ENCODE results near the gene TCTN2. TPM values are rescaled to one million over a fixed set of nuclear protein-coding genes. Genes with fewer than 3 reads are reported as not detected.

TCTN2 gene
- polyA plus RNA-seq, 4 donors = 0.22 to 7.2 (median 2.0) TPM

DNA sequence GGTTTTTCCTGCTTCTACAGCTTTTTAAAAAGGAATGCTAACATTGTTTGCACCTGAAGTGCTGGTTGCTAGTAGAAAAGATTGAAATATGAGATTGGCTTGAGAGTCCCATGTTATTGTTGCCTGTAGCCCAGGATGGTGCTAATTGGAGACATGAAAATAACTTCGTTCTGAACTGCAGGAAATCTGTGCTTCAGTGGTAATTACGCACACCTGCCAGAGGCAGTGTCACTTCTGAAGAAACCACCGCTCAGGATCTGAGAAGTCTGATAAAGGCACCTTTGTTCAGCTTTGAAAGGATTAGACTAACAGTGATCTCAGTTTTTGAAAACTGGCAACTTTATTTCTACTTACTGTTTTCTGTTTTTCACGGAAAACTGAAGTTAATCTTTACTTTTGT lies 25.7 kb downstream of the TCTN2 start:
- FAIRE-seq = no peak
- DNase-seq = peak; percentile 20 to 36
- H3K4me1 ChIP-seq (ENCODE audit: control insufficient read depth in 3 of 3, insufficient read depth in 2 of 3, low read depth in 1 of 3, low read length in 2 of 3) = no peaks in the 10 kb centered on the region
- no peak overlapping the region for H3K4me3 ChIP-seq (ENCODE audit: low read depth in 1 of 3, low read length in 3 of 3)
- no peak overlapping the region for H3K27ac ChIP-seq (ENCODE audit: low read depth in 1 of 3, low read length in 2 of 3)
- no peaks in the 10 kb centered on the region for H3K9me3 ChIP-seq (ENCODE audit: control insufficient read depth in 2 of 2, insufficient read depth in 1 of 2, low read depth in 1 of 2, low read length in 1 of 2)
- H3K36me3 ChIP-seq (ENCODE audit: control insufficient read depth in 3 of 3, insufficient read depth in 2 of 3, low read depth in 1 of 3, low read length in 3 of 3) = peaks cover 0 to 40% (median 5%) of the 10 kb centered on the region in 3 donors
- 12 to 53% (median 30%) methylated on average over 4 of the region's 4 CpGs for WGBS, 3 donors
- H3K27me3 ChIP-seq (ENCODE audit: control insufficient read depth in 3 of 3, insufficient read depth in 3 of 3, low read length in 3 of 3) = no peaks in the 10 kb centered on the region

DNA sequence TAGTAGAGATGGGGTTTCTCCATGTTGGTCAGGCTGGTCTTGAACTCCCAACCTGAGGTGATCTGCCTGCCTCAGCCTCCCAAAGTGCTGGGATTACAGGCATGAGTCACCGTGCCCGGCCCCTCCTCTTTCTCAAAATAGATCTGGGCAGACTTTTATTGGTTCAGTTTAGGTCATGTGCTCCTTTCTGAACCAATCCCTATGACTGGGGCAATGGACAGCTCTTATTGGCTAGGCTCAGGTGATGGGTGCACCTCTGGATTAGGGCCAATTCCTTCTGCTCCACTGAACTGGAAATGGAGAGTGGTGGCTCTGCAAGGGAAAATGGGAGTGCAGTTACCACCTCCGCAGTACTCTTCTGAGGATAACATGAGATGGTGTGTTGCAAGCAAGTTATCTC lies 35.0 kb downstream of the TCTN2 start:
- H3K36me3 ChIP-seq (ENCODE audit: control insufficient read depth in 3 of 3, insufficient read depth in 2 of 3, low read depth in 1 of 3, low read length in 3 of 3) = peaks cover 0 to 26% (median 0%) of the 10 kb centered on the region in 3 donors
- H3K9me3 ChIP-seq (ENCODE audit: control insufficient read depth in 2 of 2, insufficient read depth in 1 of 2, low read depth in 1 of 2, low read length in 1 of 2) = no peaks in the 10 kb centered on the region
- FAIRE-seq (no peak), DNase-seq (no peak)
- no peaks in the 10 kb centered on the region for H3K27me3 ChIP-seq (ENCODE audit: control insufficient read depth in 3 of 3, insufficient read depth in 3 of 3, low read length in 3 of 3)
- H3K27ac ChIP-seq (ENCODE audit: low read depth in 1 of 3, low read length in 2 of 3) = no peak overlapping the region
- H3K4me3 ChIP-seq (ENCODE audit: low read depth in 1 of 3, low read length in 3 of 3) = no peak overlapping the region
- H3K4me1 ChIP-seq (ENCODE audit: control insufficient read depth in 3 of 3, insufficient read depth in 2 of 3, low read depth in 1 of 3, low read length in 2 of 3) = no peaks in the 10 kb centered on the region
- 59 to 75% (median 60%) methylated on average over 3 of the region's 3 CpGs for WGBS, 3 donors

DNA sequence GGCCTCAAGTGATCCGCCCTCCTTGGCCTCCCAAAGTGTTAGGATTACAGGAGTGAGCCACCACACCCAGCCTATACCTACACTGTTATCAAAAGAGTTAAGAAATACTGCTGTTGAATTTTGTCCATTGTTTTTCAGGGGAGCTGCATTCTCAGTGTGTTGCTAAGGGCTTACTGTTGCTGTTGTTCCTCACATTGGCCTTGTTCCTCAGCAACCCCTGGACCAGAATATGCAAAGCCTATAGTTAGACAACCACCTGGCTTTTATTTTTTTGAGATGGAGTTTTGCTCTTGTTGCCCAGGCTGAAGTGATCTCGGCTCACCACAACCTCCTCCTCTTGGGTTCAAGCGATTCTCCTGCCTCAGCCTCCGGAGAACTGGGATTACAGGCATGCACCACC lies 36.6 kb downstream of the TCTN2 start:
- H3K4me1 ChIP-seq (ENCODE audit: control insufficient read depth in 3 of 3, insufficient read depth in 2 of 3, low read depth in 1 of 3, low read length in 2 of 3) = no peaks in the 10 kb centered on the region
- DNase-seq (no peak), FAIRE-seq (no peak)
- H3K27me3 ChIP-seq (ENCODE audit: control insufficient read depth in 3 of 3, insufficient read depth in 3 of 3, low read length in 3 of 3) = no peaks in the 10 kb centered on the region
- 95 to 100% (median 97%) methylated on average over 4 of the region's 4 CpGs for WGBS, 3 donors
- peaks cover 0 to 19% (median 0%) of the 10 kb centered on the region in 3 donors for H3K36me3 ChIP-seq (ENCODE audit: control insufficient read depth in 3 of 3, insufficient read depth in 2 of 3, low read depth in 1 of 3, low read length in 3 of 3)
- no peak overlapping the region for H3K4me3 ChIP-seq (ENCODE audit: low read depth in 1 of 3, low read length in 3 of 3)
- H3K9me3 ChIP-seq (ENCODE audit: control insufficient read depth in 2 of 2, insufficient read depth in 1 of 2, low read depth in 1 of 2, low read length in 1 of 2) = no peaks in the 10 kb centered on the region
- no peak overlapping the region for H3K27ac ChIP-seq (ENCODE audit: low read depth in 1 of 3, low read length in 2 of 3)

DNA sequence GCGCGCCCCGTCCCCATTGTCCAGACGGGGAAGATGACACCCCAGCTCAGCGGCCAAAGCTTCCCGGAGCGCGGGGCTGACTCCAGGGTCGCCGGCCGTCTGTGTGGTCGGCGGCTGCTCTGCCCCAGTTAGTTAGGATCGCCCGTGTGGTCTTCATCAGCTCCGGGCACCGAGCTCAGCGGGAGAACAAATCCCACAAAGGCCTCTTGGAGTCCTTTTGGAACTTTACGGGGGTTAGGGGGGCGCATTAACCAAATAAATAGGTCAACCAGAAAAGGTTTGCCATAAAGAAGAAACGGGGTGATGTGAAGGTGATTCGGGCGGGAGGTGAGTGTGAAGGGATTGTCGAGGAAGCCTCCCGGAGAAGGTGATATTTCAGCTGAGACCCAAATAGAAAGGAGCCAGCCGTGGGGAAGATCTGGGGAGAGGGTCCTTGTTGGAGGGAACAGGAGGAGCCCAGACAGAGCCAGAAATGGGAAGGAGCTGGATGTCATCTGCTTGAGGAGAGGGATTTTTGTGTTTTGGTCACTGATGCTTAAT lies 41.9 kb downstream of the TCTN2 start:
- H3K4me3 ChIP-seq (ENCODE audit: low read depth in 1 of 3, low read length in 3 of 3) = peak overlapping the region; percentile 85 to 96 (median 93)
- peak overlapping the region; percentile 12 to 86 (median 77) for H3K27ac ChIP-seq (ENCODE audit: low read depth in 1 of 3, low read length in 2 of 3)
- DNase-seq = peak; percentile 19 to 34

DNA sequence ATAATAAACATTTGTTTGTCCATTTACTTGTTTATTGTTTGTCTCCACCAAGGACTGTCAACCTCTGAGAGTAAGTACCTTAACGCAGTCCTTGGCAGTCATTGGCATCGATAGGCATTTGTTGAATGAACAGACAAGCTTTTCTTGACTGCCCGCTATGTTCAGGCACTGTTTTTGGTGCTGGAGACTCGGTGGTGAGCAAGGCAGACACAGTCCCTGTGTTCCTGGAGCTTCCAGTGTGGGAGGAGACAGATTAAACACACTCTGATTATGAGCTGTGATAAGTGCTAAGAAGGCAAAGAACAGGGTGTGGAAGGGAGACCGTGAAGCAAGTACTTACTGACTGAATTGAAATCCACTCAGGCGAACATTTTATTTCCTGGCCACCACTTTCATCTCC lies 42.5 kb downstream of the TCTN2 start:
- Histone ChIP-seq H3K27me3 (ENCODE audit: control insufficient read depth in 3 of 3, insufficient read depth in 3 of 3, low read length in 3 of 3) (no peaks in the 10 kb centered on the region), H3K36me3 (ENCODE audit: control insufficient read depth in 3 of 3, insufficient read depth in 2 of 3, low read depth in 1 of 3, low read length in 3 of 3) (peaks cover 0 to 7% (median 0%) of the 10 kb centered on the region in 3 donors), H3K27ac (ENCODE audit: low read depth in 1 of 3, low read length in 2 of 3) (peak overlapping the region; percentile 67 to 86 (median 74)), H3K4me1 (ENCODE audit: control insufficient read depth in 3 of 3, insufficient read depth in 2 of 3, low read depth in 1 of 3, low read length in 2 of 3) (peaks cover 0 to 12% (median 0%) of the 10 kb centered on the region in 3 donors), H3K9me3 (ENCODE audit: control insufficient read depth in 2 of 2, insufficient read depth in 1 of 2, low read depth in 1 of 2, low read length in 1 of 2) (no peaks in the 10 kb centered on the region), H3K4me3 (ENCODE audit: low read depth in 1 of 3, low read length in 3 of 3) (peak overlapping the region in 2 of 3 donors; percentile 85 to 96)
- WGBS, 3 donors = 3 to 28% (median 9%) methylated on average over 6 of the region's 6 CpGs
- FAIRE-seq = no peak
- peak; percentile 42 to 89 for DNase-seq

More for the DNA sequence above, 41.9 kb downstream of the TCTN2 start:
- H3K9me3 ChIP-seq (ENCODE audit: control insufficient read depth in 2 of 2, insufficient read depth in 1 of 2, low read depth in 1 of 2, low read length in 1 of 2) = no peaks in the 10 kb centered on the region
- FAIRE-seq = no peak
- WGBS, 3 donors = 1% methylated on average over 23 to 26 of the region's 26 CpGs
- H3K4me1 ChIP-seq (ENCODE audit: control insufficient read depth in 3 of 3, insufficient read depth in 2 of 3, low read depth in 1 of 3, low read length in 2 of 3) = peaks cover 0 to 12% (median 0%) of the 10 kb centered on the region in 3 donors
- no peaks in the 10 kb centered on the region for H3K27me3 ChIP-seq (ENCODE audit: control insufficient read depth in 3 of 3, insufficient read depth in 3 of 3, low read length in 3 of 3)
- H3K36me3 ChIP-seq (ENCODE audit: control insufficient read depth in 3 of 3, insufficient read depth in 2 of 3, low read depth in 1 of 3, low read length in 3 of 3) = peaks cover 0 to 5% (median 0%) of the 10 kb centered on the region in 3 donors

DNA sequence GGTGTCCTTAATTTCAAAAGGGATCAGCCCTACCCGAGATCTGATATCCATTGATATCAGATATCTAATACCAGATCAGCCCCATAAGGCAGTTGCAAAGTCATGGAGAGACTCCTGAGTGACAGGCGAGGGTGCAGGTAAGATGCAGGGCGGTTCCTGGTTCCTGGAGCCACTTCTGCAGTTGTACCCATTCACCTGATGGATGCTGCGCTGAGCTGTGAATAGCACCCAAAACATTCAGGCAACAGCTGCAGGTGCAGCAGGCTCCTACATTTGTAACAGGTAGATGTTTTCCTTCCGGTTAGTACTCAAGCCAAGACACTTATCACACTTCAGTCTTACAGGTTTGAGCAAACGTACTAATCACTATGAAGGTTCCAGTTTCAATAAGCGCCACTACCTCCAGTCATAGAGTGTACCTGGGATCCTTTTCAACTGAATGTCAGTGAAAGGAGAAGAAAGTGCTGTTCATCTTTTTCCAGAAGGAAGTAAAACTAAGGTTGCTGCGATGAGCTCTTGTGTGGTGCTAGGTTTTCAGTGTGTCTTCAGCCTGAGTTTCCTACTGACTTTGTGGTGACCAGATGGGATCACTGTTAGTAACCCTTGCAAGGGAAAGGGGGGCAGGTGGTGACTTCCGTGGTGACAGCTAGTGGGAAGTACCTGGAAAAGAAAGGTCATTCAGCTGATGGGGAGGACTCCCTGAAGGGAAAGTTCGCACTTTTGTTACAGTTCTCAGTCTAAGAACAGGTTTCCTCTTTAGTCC lies 43.1 kb downstream of the TCTN2 start:
- FAIRE-seq (no peak), DNase-seq (peak in 1 of 2 donors; percentile 21)
- H3K27ac ChIP-seq (ENCODE audit: low read depth in 1 of 3, low read length in 2 of 3) = peak overlapping the region; percentile 67 to 86 (median 74)
- H3K9me3 ChIP-seq (ENCODE audit: control insufficient read depth in 2 of 2, insufficient read depth in 1 of 2, low read depth in 1 of 2, low read length in 1 of 2) = no peaks in the 10 kb centered on the region
- H3K4me3 ChIP-seq (ENCODE audit: low read depth in 1 of 3, low read length in 3 of 3) = peak overlapping the region in 2 of 3 donors; percentile 85 to 96
- 10 to 47% (median 18%) methylated on average over 10 of the region's 10 CpGs for WGBS, 3 donors
- H3K27me3 ChIP-seq (ENCODE audit: control insufficient read depth in 3 of 3, insufficient read depth in 3 of 3, low read length in 3 of 3) = no peaks in the 10 kb centered on the region
- H3K4me1 ChIP-seq (ENCODE audit: control insufficient read depth in 3 of 3, insufficient read depth in 2 of 3, low read depth in 1 of 3, low read length in 2 of 3) = peaks cover 0 to 12% (median 0%) of the 10 kb centered on the region in 3 donors
- peaks cover 0 to 7% (median 0%) of the 10 kb centered on the region in 3 donors for H3K36me3 ChIP-seq (ENCODE audit: control insufficient read depth in 3 of 3, insufficient read depth in 2 of 3, low read depth in 1 of 3, low read length in 3 of 3)

DNA sequence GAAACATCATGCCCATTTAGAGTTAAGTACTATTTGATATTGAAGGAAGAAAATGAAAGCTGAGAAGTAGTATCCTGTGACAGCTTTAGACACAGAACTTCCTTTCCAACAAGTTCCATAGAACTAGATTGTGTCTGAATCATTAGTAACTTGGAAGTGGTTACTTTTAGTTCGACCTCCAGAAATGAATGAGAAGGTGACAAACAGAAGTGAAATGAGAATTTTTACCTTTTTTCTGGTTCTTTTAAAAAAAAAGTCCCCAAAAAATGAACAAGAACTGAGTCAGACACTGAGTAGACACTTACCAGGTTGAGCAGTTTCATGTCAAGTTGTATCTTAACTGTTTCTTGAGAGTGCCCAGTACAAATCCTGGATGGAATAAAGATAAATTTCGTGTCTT lies 44.3 kb downstream of the TCTN2 start:
- H3K27ac ChIP-seq (ENCODE audit: low read depth in 1 of 3, low read length in 2 of 3) = no peak overlapping the region
- DNase-seq (no peak), FAIRE-seq (no peak)
- peaks cover 0 to 12% (median 2%) of the 10 kb centered on the region in 3 donors for H3K36me3 ChIP-seq (ENCODE audit: control insufficient read depth in 3 of 3, insufficient read depth in 2 of 3, low read depth in 1 of 3, low read length in 3 of 3)
- H3K27me3 ChIP-seq (ENCODE audit: control insufficient read depth in 3 of 3, insufficient read depth in 3 of 3, low read length in 3 of 3) = no peaks in the 10 kb centered on the region
- 53 to 67% (median 57%) methylated on average over 2 of the region's 2 CpGs for WGBS, 3 donors
- H3K4me1 ChIP-seq (ENCODE audit: control insufficient read depth in 3 of 3, insufficient read depth in 2 of 3, low read depth in 1 of 3, low read length in 2 of 3) = peaks cover 0 to 21% (median 0%) of the 10 kb centered on the region in 3 donors
- no peaks in the 10 kb centered on the region for H3K9me3 ChIP-seq (ENCODE audit: control insufficient read depth in 2 of 2, insufficient read depth in 1 of 2, low read depth in 1 of 2, low read length in 1 of 2)
- no peak overlapping the region for H3K4me3 ChIP-seq (ENCODE audit: low read depth in 1 of 3, low read length in 3 of 3)

DNA sequence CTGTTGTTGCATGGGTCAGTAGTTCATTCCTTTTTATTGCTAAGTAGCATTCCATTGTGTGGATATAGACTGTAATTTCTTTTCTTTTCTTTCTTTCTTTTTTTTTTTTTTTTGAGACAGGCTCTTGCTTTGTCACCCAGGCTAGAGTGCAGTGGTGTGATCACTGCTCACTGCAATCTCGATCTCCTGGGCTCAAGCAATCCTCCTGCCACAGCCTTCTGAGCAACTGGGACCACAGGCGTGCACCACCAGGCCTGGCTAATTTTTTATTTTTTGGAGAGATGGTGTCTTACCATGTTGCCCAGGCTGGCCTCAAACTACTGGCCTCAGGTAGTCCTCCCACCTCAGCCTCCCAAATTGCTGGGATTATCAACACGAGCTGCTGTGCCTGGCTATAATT lies 46.4 kb downstream of the TCTN2 start:
- Histone ChIP-seq H3K4me3 (ENCODE audit: low read depth in 1 of 3, low read length in 3 of 3) (no peak overlapping the region), H3K9me3 (ENCODE audit: control insufficient read depth in 2 of 2, insufficient read depth in 1 of 2, low read depth in 1 of 2, low read length in 1 of 2) (no peaks in the 10 kb centered on the region), H3K36me3 (ENCODE audit: control insufficient read depth in 3 of 3, insufficient read depth in 2 of 3, low read depth in 1 of 3, low read length in 3 of 3) (peaks cover 0 to 21% (median 2%) of the 10 kb centered on the region in 3 donors), H3K27ac (ENCODE audit: low read depth in 1 of 3, low read length in 2 of 3) (no peak overlapping the region), H3K27me3 (ENCODE audit: control insufficient read depth in 3 of 3, insufficient read depth in 3 of 3, low read length in 3 of 3) (no peaks in the 10 kb centered on the region), H3K4me1 (ENCODE audit: control insufficient read depth in 3 of 3, insufficient read depth in 2 of 3, low read depth in 1 of 3, low read length in 2 of 3) (peaks cover 0 to 32% (median 3%) of the 10 kb centered on the region in 3 donors)
- FAIRE-seq (no peak), DNase-seq (no peak)
- 92 to 97% (median 92%) methylated on average over 3 of the region's 3 CpGs for WGBS, 3 donors

Measured in small intestine (tissue), 7 donors.